CD4-positive, CD25-positive, alpha-beta regulatory T cell (primary cell): ENCODE data around the gene SSPN. TPM values are rescaled to one million over a fixed set of nuclear protein-coding genes. Genes with fewer than 3 reads are reported as not detected.

Source experiments
- ATAC-seq, 2 donors: fragments of 150-1000 bp; cut with Tn5 transposase; one replicate each; pipeline ENCODE4 v1.10.0; 2021; ENCODE audit warnings: low read depth in 2 of 2, moderate number of reproducible peaks in 2 of 2, moderate library complexity in 1 of 2
- DNase-seq, 3 donors: peaks; one replicate each; pipeline versions ENCODE4 v3.0.0 to v3.0.0-alpha.2; 2012 to 2022; ENCODE audit warnings: mixed read lengths in 1 of 3
- H3K27ac ChIP-seq: one replicate; pipeline ENCODE4 v1.7.0; 2013; ENCODE audit warnings: mild to moderate bottlenecking, low read length; ENCODE audit not compliant: insufficient read depth, poor library complexity, severe bottlenecking
- H3K27me3 ChIP-seq: one replicate; pipeline ENCODE4 v1.7.0; 2013; ENCODE audit warnings: low read length; ENCODE audit not compliant: control insufficient read depth, insufficient read depth
- H3K36me3 ChIP-seq: one replicate; pipeline ENCODE4 v1.7.0; 2013; ENCODE audit warnings: mild to moderate bottlenecking, low read length, moderate library complexity; ENCODE audit not compliant: control insufficient read depth, insufficient read depth
- H3K4me1 ChIP-seq: 2 replicates; pipeline ENCODE4 v1.7.0; 2013; ENCODE audit warnings: mild to moderate bottlenecking, low read length; ENCODE audit not compliant: insufficient read depth, control insufficient read depth, poor library complexity, severe bottlenecking
- H3K4me3 ChIP-seq: one replicate; pipeline ENCODE4 v1.7.0; 2013; ENCODE audit warnings: low read depth, mild to moderate bottlenecking, low read length, moderate library complexity
- H3K9me3 ChIP-seq, 2 experiments: 1 replicate in 1 of 2; 2 replicates in 1 of 2; pipeline ENCODE4 v1.7.0; 2013; ENCODE audit warnings: low read length in 2 of 2, mild to moderate bottlenecking in 1 of 2, moderate library complexity in 1 of 2; ENCODE audit not compliant: control insufficient read depth in 2 of 2
- H3K27ac Mint-ChIP-seq, 3 donors: one replicate each; pipeline ENCODE4 v1.8.0; 2020 to 2022; ENCODE audit warnings: mild to moderate bottlenecking in 3 of 3, mixed read lengths in 3 of 3, moderate library complexity in 2 of 3
- H3K27me3 Mint-ChIP-seq: one replicate; pipeline ENCODE4 v1.8.0; 2022; ENCODE audit warnings: mild to moderate bottlenecking, mixed read lengths
- H3K36me3 Mint-ChIP-seq: one replicate; pipeline ENCODE4 v1.8.0; 2020; ENCODE audit warnings: mixed read lengths
- H3K4me1 Mint-ChIP-seq, 4 donors: one replicate each; pipeline ENCODE4 v1.8.0; 2020 to 2022; ENCODE audit warnings: mixed read lengths in 4 of 4, mild to moderate bottlenecking in 1 of 4
- H3K4me3 Mint-ChIP-seq, 4 donors: one replicate each; pipeline ENCODE4 v1.8.0; 2020 to 2022; ENCODE audit warnings: mild to moderate bottlenecking in 4 of 4, mixed read lengths in 4 of 4, moderate library complexity in 3 of 4
- H3K9me3 Mint-ChIP-seq, 7 donors: one replicate each; pipeline ENCODE4 v1.8.0; 2020 to 2022; ENCODE audit warnings: mixed read lengths in 7 of 7, mild to moderate bottlenecking in 3 of 7, moderate library complexity in 2 of 7
- polyA plus RNA-seq, 4 donors: library from polyadenylated mRNA; unstranded; fragments of 300-500 nt; fragmentation: Illumina TruSeq; gene quantifications; one replicate each; pipeline ENCODE4 v1.2.3, GENCODE V29; 2021
- total RNA-seq: library from RNA; stranded (reverse); gene quantifications from one replicate; pipeline ENCODE4 v1.2.3, GENCODE V29; 2022

SSPN gene
- total and polyA plus RNA-seq, 5 donors from 2014 or later = not detected

DNA sequence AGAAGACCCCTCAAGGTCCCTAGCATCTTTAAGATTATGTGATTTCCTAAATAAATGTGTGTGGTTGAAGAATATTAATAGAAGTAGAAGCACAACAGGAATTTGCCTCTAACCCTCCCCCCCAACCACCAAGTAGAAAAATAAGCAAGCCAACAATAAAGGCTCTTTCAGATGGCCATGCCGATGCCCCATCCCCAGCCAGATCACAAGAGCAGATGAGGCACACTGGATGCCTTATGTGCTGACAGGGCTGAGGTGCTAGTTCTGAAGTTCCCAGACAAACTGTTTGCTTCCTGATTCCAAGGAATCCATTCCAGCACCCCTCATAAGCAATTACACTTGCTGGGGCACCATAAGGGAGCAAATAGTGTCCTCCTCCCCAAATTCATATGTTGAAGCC lies 90.0 kb downstream of the SSPN start:
- Histone ChIP-seq H3K27me3 (no peaks in the 10 kb centered on the region), H3K4me3 (no peak overlapping the region), H3K36me3 (no peaks in the 10 kb centered on the region), H3K9me3 (no peaks in the 10 kb centered on the region), H3K4me1 (no peaks in the 10 kb centered on the region), H3K27ac (no peak overlapping the region)
- Mint-ChIP-seq H3K4me3 (no peak overlapping the region), H3K4me1 (no peaks in the 10 kb centered on the region), H3K27me3 (no peaks in the 10 kb centered on the region), H3K36me3 (no peaks in the 10 kb centered on the region), H3K9me3 (peaks cover 0 to 2% (median 0%) of the 10 kb centered on the region in 7 donors), H3K27ac (no peak overlapping the region)
- ATAC-seq (no peak), DNase-seq (no peak)

GRCh38 chr12:26286186-26286585 lies 90.8 kb downstream of the SSPN start:
- Histone ChIP-seq H3K36me3 (no peaks in the 10 kb centered on the region), H3K9me3 (no peaks in the 10 kb centered on the region), H3K4me3 (no peak overlapping the region), H3K4me1 (no peaks in the 10 kb centered on the region), H3K27me3 (no peaks in the 10 kb centered on the region), H3K27ac (no peak overlapping the region)
- Mint-ChIP-seq H3K9me3 (peaks cover 0 to 2% (median 0%) of the 10 kb centered on the region in 7 donors), H3K4me3 (no peak overlapping the region), H3K27me3 (no peaks in the 10 kb centered on the region), H3K36me3 (no peaks in the 10 kb centered on the region), H3K27ac (no peak overlapping the region), H3K4me1 (no peaks in the 10 kb centered on the region)
- ATAC-seq = no peak
- no peak for DNase-seq

GRCh38 chr12:26287671-26288381 lies 92.5 kb downstream of the SSPN start:
- Histone ChIP-seq H3K9me3 (no peaks in the 10 kb centered on the region), H3K4me1 (no peaks in the 10 kb centered on the region), H3K27me3 (no peaks in the 10 kb centered on the region), H3K4me3 (no peak overlapping the region), H3K27ac (no peak overlapping the region), H3K36me3 (no peaks in the 10 kb centered on the region)
- no peaks in the 10 kb centered on the region for H3K27me3 Mint-ChIP-seq
- no peak for DNase-seq
- H3K36me3 Mint-ChIP-seq = no peaks in the 10 kb centered on the region
- peaks cover 0 to 2% (median 0%) of the 10 kb centered on the region in 7 donors for H3K9me3 Mint-ChIP-seq
- no peak for ATAC-seq
- no peak overlapping the region for H3K4me3 Mint-ChIP-seq
- no peaks in the 10 kb centered on the region for H3K4me1 Mint-ChIP-seq
- peak overlapping the region in 1 of 3 donors; percentile 85 for H3K27ac Mint-ChIP-seq

- H3K27me3 ChIP-seq = no peaks in the 10 kb centered on the region
- H3K27ac ChIP-seq = no peak overlapping the region
- peaks cover 0 to 2% (median 0%) of the 10 kb centered on the region in 7 donors for H3K9me3 Mint-ChIP-seq
- no peaks in the 10 kb centered on the region for H3K27me3 Mint-ChIP-seq
- DNase-seq (no peak), ATAC-seq (no peak)
- no peaks in the 10 kb centered on the region for H3K36me3 ChIP-seq
- no peak overlapping the region for H3K4me3 ChIP-seq
- no peaks in the 10 kb centered on the region for H3K4me1 Mint-ChIP-seq
- no peaks in the 10 kb centered on the region for H3K4me1 ChIP-seq
- no peaks in the 10 kb centered on the region for H3K36me3 Mint-ChIP-seq
- no peak overlapping the region for H3K4me3 Mint-ChIP-seq
- no peak overlapping the region for H3K27ac Mint-ChIP-seq
- H3K9me3 ChIP-seq = no peaks in the 10 kb centered on the region
These were observed 95.2 kb downstream of the SSPN start for GRCh38 chr12:26290565-26290964.

DNA sequence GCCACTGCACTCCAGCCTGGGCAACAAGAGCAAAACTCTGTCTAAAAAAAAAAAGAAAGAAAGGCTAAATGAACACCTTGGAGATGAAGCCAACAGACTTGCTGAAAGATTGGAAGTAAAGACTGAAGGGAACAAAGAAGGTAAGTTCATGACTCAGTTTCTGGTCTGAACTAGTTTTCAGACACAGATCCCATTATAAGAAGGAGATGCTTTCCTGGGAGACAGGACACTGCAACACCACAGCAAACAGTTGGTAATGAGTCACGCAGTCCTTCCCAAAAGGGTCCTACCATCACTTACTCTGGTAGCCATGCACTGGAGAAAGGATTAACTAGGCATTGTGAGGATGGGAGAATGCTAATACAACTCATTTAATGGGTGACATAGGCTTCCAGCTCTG lies 97.2 kb downstream of the SSPN start:
- no peaks in the 10 kb centered on the region for H3K27me3 Mint-ChIP-seq
- no peak overlapping the region for H3K4me3 ChIP-seq
- no peak overlapping the region for H3K4me3 Mint-ChIP-seq
- no peaks in the 10 kb centered on the region for H3K27me3 ChIP-seq
- H3K27ac ChIP-seq = no peak overlapping the region
- no peaks in the 10 kb centered on the region for H3K4me1 ChIP-seq
- ATAC-seq (no peak), DNase-seq (no peak)
- no peaks in the 10 kb centered on the region for H3K36me3 ChIP-seq
- H3K4me1 Mint-ChIP-seq = peaks cover 0 to 3% (median 1%) of the 10 kb centered on the region in 4 donors
- H3K9me3 Mint-ChIP-seq = peaks cover 0 to 2% (median 0%) of the 10 kb centered on the region in 7 donors
- no peak overlapping the region for H3K27ac Mint-ChIP-seq
- H3K9me3 ChIP-seq = no peaks in the 10 kb centered on the region
- no peaks in the 10 kb centered on the region for H3K36me3 Mint-ChIP-seq

DNA sequence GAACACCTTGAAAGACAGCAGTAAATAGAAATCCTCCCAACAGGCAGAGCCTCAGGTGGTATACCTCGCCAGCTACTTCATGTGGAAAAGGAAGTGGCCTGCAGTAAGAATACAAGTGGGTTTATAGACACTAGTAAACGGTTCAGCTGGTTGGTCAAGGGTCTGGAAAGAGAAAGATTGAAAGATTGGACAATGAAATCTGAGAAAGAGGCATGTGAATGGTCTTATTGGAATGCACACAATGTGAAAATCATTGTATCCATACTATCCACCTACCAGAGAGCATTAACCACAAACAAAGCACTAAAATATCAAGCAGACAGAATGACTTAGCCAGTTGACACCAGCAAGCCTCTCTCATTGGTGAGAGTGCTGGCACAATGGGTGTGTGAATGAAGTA lies 98.2 kb downstream of the SSPN start:
- DNase-seq = no peak
- Histone ChIP-seq H3K27ac (no peak overlapping the region), H3K4me3 (no peak overlapping the region), H3K9me3 (no peaks in the 10 kb centered on the region), H3K4me1 (peaks cover 6% of the 10 kb centered on the region), H3K27me3 (no peaks in the 10 kb centered on the region), H3K36me3 (no peaks in the 10 kb centered on the region)
- Mint-ChIP-seq H3K4me1 (peaks cover 2 to 11% (median 8%) of the 10 kb centered on the region in 4 donors), H3K4me3 (no peak overlapping the region), H3K9me3 (no peaks in the 10 kb centered on the region), H3K36me3 (no peaks in the 10 kb centered on the region), H3K27me3 (no peaks in the 10 kb centered on the region), H3K27ac (no peak overlapping the region)
- no peak for ATAC-seq

GRCh38 chr12:26295001-26295400 lies 99.6 kb downstream of the SSPN start:
- no peaks in the 10 kb centered on the region for H3K27me3 Mint-ChIP-seq
- Histone ChIP-seq H3K4me3 (no peak overlapping the region), H3K27ac (no peak overlapping the region), H3K4me1 (peaks cover 6% of the 10 kb centered on the region), H3K9me3 (no peaks in the 10 kb centered on the region), H3K27me3 (no peaks in the 10 kb centered on the region), H3K36me3 (no peaks in the 10 kb centered on the region)
- H3K27ac Mint-ChIP-seq = no peak overlapping the region
- ATAC-seq = no peak
- no peak overlapping the region for H3K4me3 Mint-ChIP-seq
- peaks cover 0 to 1% (median 0%) of the 10 kb centered on the region in 7 donors for H3K9me3 Mint-ChIP-seq
- no peak for DNase-seq
- H3K4me1 Mint-ChIP-seq = peaks cover 15 to 22% (median 19%) of the 10 kb centered on the region in 4 donors
- no peaks in the 10 kb centered on the region for H3K36me3 Mint-ChIP-seq
